Hepatocyte (in vitro differentiated cells): Measurements from ENCODE around the gene EGLN1. TPM values are rescaled to one million over a fixed set of nuclear protein-coding genes. Genes with fewer than 3 reads are reported as not detected.

Source experiments
- DNase-seq: peaks from one replicate; pipeline ENCODE4 v3.0.0-alpha.2; 2016; ENCODE audit warnings: low spot score
- H2AFZ ChIP-seq: fragments of 200-600 bp; sonication (generic); 2 replicates; pipeline ENCODE4 v1.6.0; 2016; ENCODE audit warnings: antibody characterized with exemption, mild to moderate bottlenecking
- H3K27ac ChIP-seq: fragments of 200-600 bp; sonication (generic); 2 replicates; pipeline ENCODE4 v1.5.1; 2016; ENCODE audit warnings: mild to moderate bottlenecking
- H3K27me3 ChIP-seq: fragments of 200-600 bp; sonication (generic); 2 replicates; pipeline ENCODE4 v1.6.1; 2016
- H3K36me3 ChIP-seq: fragments of 200-600 bp; sonication (generic); replicated peaks from 2 replicates; pipeline ENCODE4 v1.5.1; 2016; ENCODE audit warnings: low read depth; ENCODE audit not compliant: insufficient read depth
- H3K4me1 ChIP-seq: fragments of 200-600 bp; sonication (generic); 2 replicates; pipeline ENCODE4 v1.5.1; 2016; ENCODE audit warnings: mild to moderate bottlenecking, moderate library complexity; ENCODE audit not compliant: insufficient read depth
- H3K4me2 ChIP-seq: fragments of 200-600 bp; sonication (generic); 2 replicates; pipeline ENCODE4 v1.6.0; 2016
- H3K4me3 ChIP-seq: fragments of 200-600 bp; sonication (generic); 2 replicates; pipeline ENCODE4 v1.5.1; 2016; ENCODE audit warnings: mild to moderate bottlenecking
- H3K79me2 ChIP-seq: fragments of 200-600 bp; sonication (generic); 2 replicates; pipeline ENCODE4 v1.6.0; 2017; ENCODE audit warnings: mild to moderate bottlenecking
- H3K9me2 ChIP-seq: fragments of 200-600 bp; sonication (generic); replicated peaks from 2 replicates; pipeline ENCODE4 v1.6.0; 2017; ENCODE audit warnings: mild to moderate bottlenecking; ENCODE audit not compliant: insufficient read depth
- H3K9me3 ChIP-seq: fragments of 200-600 bp; sonication (generic); 2 replicates; pipeline ENCODE4 v1.5.1; 2016; ENCODE audit warnings: low read depth, mild to moderate bottlenecking
- H4K20me1 ChIP-seq: fragments of 200-600 bp; sonication (generic); 2 replicates; pipeline ENCODE4 v1.6.0; 2016; ENCODE audit warnings: mild to moderate bottlenecking; ENCODE audit not compliant: insufficient read depth, poor library complexity, severe bottlenecking
- EZH2 ChIP-seq: fragments of 200-600 bp; sonication (generic); IDR thresholded peaks from 2 replicates; pipeline ENCODE4 v1.6.1; 2016; ENCODE audit warnings: antibody characterized with exemption, mild to moderate bottlenecking, borderline replicate concordance
- EZH2phosphoT487 ChIP-seq: fragments of 200-600 bp; sonication (generic); IDR thresholded peaks from one replicate; pipeline ENCODE4 v1.6.1; 2018; ENCODE audit warnings: antibody characterized with exemption, mild to moderate bottlenecking, low read depth, moderate library complexity; ENCODE audit not compliant: unreplicated experiment, severe bottlenecking
- whole genome bisulfite sequencing: methylation state at CpG from one replicate; pipeline ENCODE4 v1.1.6; 2016; ENCODE audit warnings: low lambda C conversion rate; ENCODE audit errors: missing lambda C conversion rate; 5-methylcytosine and 5-hydroxymethylcytosine counted together
- polyA plus RNA-seq: library from polyadenylated mRNA; unstranded; fragments of >200 nt; fragmentation: Nextera tagmentation; extraction: Ambion mirVana; gene quantifications from 2 replicates; pipeline ENCODE4 v1.2.1, GENCODE V29; 2016
- total RNA-seq: library from RNA; depleted of rRNA; stranded (reverse); fragments of >200 nt; gene quantifications from 2 replicates; pipeline ENCODE4 v1.2.3, GENCODE V29; 2014
- TF ChIP-seq, protein P1 (sequence below): fragments of 200-600 bp; sonication (generic); IDR thresholded peaks from 2 replicates; pipeline ENCODE4 v1.5.1; 2016; ENCODE audit warnings: antibody characterized with exemption, mild to moderate bottlenecking; ENCODE audit not compliant: poor library complexity

The EGLN1 gene
- total and polyA plus RNA-seq, 2 experiments from 2014 or later = 20.5 to 36.5 TPM

DNA sequence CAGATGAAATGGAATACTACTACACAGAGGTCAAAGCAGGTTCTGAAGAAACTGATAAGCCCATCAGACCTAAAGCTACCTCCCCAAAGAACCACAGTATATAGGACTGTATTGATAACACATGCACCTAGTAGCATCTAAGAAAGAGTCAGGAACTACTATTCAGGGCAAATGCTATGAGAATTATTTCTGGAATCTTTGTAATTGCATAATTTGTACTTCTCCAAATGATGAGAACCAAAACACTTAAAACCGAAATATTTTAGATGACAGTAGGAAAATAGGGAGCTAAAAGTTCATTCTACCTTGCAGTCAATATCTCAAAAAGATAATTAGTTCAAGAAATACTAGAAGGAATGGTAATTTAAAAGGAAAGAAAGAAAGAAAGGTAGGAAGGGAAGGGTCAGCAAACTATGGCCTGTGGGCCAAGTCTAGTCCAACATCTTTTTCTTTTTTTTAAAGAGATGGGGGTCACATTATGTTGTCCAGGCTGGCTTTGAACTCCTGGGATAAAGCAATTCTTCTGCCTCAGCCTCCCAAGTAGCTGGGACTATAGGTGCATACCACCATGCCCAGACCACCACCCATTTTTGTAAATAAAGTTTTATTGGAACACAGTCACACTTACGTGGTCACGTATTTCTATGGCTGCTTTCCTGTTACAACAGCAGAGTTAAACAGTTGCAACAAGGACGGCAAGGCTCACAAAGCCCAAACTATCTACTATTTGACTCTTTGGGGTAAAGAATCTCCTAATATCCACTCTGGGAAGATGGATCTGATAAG is 24.0 kb downstream of the EGLN1 start:
- WGBS = 80% methylated on average over 4 of the region's 4 CpGs
- Histone ChIP-seq H3K27ac (no peak overlapping the region), H3K79me2 (peaks cover 79% of the 10 kb centered on the region)

DNA sequence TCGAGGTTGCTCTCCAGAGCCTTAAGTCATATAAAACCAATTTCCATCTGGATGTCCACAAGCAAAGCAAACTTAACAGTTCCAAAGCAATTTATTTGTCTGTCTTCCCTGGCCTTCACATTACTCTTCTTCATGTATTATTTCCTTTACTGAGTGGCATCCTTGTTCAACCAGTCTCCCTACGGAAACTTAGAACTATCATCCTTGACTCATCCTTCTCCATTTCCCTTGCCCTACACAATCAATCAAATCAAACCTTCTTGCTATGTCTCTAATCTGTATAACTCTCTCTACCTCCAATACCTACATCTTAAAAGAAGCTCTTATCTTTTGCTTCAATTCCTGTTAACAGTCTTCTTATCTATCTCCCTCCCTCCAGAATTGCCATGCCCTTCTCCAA is 25.4 kb downstream of the EGLN1 start:
- Histone ChIP-seq H3K36me3 (no peaks in the 10 kb centered on the region), H3K9me3 (no peaks in the 10 kb centered on the region), H3K27ac (peak overlapping the region; percentile 90), H3K4me3 (no peak overlapping the region), H3K27me3 (no peaks in the 10 kb centered on the region), H4K20me1 (peaks cover 32% of the 10 kb centered on the region), H3K9me2 (no peaks in the 10 kb centered on the region), H3K4me1 (peaks cover 12% of the 10 kb centered on the region), H2AFZ (no peak overlapping the region), H3K4me2 (no peak overlapping the region), H3K79me2 (peaks cover 81% of the 10 kb centered on the region)
- TF ChIP-seq EZH2 (no peak), EZH2phosphoT487 (no peak)
- TF ChIP-seq, protein P1, sequence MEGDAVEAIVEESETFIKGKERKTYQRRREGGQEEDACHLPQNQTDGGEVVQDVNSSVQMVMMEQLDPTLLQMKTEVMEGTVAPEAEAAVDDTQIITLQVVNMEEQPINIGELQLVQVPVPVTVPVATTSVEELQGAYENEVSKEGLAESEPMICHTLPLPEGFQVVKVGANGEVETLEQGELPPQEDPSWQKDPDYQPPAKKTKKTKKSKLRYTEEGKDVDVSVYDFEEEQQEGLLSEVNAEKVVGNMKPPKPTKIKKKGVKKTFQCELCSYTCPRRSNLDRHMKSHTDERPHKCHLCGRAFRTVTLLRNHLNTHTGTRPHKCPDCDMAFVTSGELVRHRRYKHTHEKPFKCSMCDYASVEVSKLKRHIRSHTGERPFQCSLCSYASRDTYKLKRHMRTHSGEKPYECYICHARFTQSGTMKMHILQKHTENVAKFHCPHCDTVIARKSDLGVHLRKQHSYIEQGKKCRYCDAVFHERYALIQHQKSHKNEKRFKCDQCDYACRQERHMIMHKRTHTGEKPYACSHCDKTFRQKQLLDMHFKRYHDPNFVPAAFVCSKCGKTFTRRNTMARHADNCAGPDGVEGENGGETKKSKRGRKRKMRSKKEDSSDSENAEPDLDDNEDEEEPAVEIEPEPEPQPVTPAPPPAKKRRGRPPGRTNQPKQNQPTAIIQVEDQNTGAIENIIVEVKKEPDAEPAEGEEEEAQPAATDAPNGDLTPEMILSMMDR = no peak
- no peak for DNase-seq
- WGBS = 88% methylated on average over 2 of the region's 2 CpGs

More for the DNA sequence above, 24.0 kb downstream of the EGLN1 start:
- Histone ChIP-seq H3K36me3 (no peaks in the 10 kb centered on the region), H3K4me3 (no peak overlapping the region), H3K27me3 (no peaks in the 10 kb centered on the region), H2AFZ (no peak overlapping the region), H3K4me1 (peaks cover 12% of the 10 kb centered on the region), H3K9me2 (no peaks in the 10 kb centered on the region), H4K20me1 (peaks cover 30% of the 10 kb centered on the region), H3K9me3 (no peaks in the 10 kb centered on the region), H3K4me2 (no peak overlapping the region)
- TF ChIP-seq EZH2 = no peak
- no peak for TF ChIP-seq EZH2phosphoT487
- TF ChIP-seq, protein P1 = no peak
- DNase-seq = no peak

DNA sequence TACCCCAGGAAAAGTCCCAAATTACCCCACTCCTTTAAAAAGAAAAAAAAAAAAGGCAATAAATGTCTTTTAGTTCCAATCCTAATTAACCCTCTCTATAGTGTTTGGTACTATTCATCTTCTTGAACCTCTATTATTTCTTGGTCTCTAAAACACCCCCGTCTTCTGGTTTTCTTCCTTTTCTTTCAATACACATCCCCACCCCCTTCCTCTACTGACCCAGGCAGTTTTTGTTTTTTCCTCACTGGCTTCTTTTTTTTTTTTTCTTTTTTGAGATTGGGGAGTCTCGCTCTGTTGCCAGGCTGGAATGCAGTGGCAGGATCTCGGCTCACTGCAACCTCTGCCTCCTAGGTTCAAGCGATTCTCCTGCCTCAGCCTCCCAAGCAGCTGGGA is 26.1 kb downstream of the EGLN1 start:
- Histone ChIP-seq H3K4me1 (peaks cover 12% of the 10 kb centered on the region), H3K9me3 (no peaks in the 10 kb centered on the region), H3K4me3 (no peak overlapping the region), H3K79me2 (peaks cover 81% of the 10 kb centered on the region), H3K27ac (peak overlapping the region; percentile 90), H3K27me3 (no peaks in the 10 kb centered on the region), H3K36me3 (no peaks in the 10 kb centered on the region), H3K4me2 (peak overlapping the region; percentile 58), H2AFZ (no peak overlapping the region), H4K20me1 (peaks cover 28% of the 10 kb centered on the region), H3K9me2 (no peaks in the 10 kb centered on the region)
- DNase-seq = no peak
- no peak for TF ChIP-seq EZH2phosphoT487
- TF ChIP-seq, protein P1 = no peak
- no peak for TF ChIP-seq EZH2
- WGBS = 90% methylated on average over 3 of the region's 4 CpGs
